CD8-positive, alpha-beta memory T cell (primary cell): ENCODE results near the gene CPZ. TPM values are rescaled to one million over a fixed set of nuclear protein-coding genes. Genes with fewer than 3 reads are reported as not detected.
"Not testable (repeated sequence)": the region's sequence is repeated elsewhere in the genome, so short reads cannot be mapped to it uniquely, and the experiment has no call there.

ENCODE experiments used
- CTCF ChIA-PET: fragments of 350-600 bp; sonication (Branson Sonifier 250); formaldehyde crosslinking; loops from one replicate; lab custom pipeline; 2021; ENCODE audit warnings: antibody characterized with exemption; lab: Charles Lee
- POLR2A ChIA-PET: fragments of 350-600 bp; sonication (Branson Sonifier 250); formaldehyde crosslinking; loops from one replicate; lab custom pipeline; 2021; ENCODE audit warnings: antibody characterized with exemption; lab: Charles Lee
- DNase-seq, 5 donors: peaks; one replicate each; pipeline versions ENCODE4 v3.0.0 to v3.0.0-alpha.2; 2020 to 2022; ENCODE audit warnings: mixed read lengths in 1 of 5
- H3K27ac ChIP-seq: one replicate; pipeline ENCODE4 v1.7.0; 2013; ENCODE audit warnings: low read depth, mild to moderate bottlenecking, low read length, moderate library complexity
- H3K27me3 ChIP-seq: 2 replicates; pipeline ENCODE4 v1.7.0; 2013; ENCODE audit warnings: low read length, mild to moderate bottlenecking; ENCODE audit not compliant: insufficient read depth, poor library complexity, severe bottlenecking
- H3K36me3 ChIP-seq: 2 replicates; pipeline ENCODE4 v1.7.0; 2013; ENCODE audit warnings: mild to moderate bottlenecking, low read length, moderate library complexity; ENCODE audit not compliant: insufficient read depth
- H3K4me1 ChIP-seq: 2 replicates; pipeline ENCODE4 v1.7.0; 2013; ENCODE audit warnings: mild to moderate bottlenecking, low read length, moderate library complexity; ENCODE audit not compliant: insufficient read depth
- H3K4me3 ChIP-seq: 2 replicates; pipeline ENCODE4 v1.7.0; 2013; ENCODE audit warnings: mild to moderate bottlenecking, low read length
- H3K9me3 ChIP-seq: 2 replicates; pipeline ENCODE4 v1.7.0; 2013; ENCODE audit warnings: mild to moderate bottlenecking, low read length
- H3K27ac Mint-ChIP-seq, 8 donors: one replicate each; pipeline ENCODE4 v1.8.0; 2020 to 2021; ENCODE audit warnings: mixed read lengths in 8 of 8, mild to moderate bottlenecking in 6 of 8, inconsistent platforms in 3 of 8, moderate library complexity in 3 of 8
- H3K27me3 Mint-ChIP-seq, 2 donors: one replicate each; pipeline ENCODE4 v1.8.0; 2020 to 2021; ENCODE audit warnings: mixed read lengths in 2 of 2, mild to moderate bottlenecking in 1 of 2, moderate library complexity in 1 of 2
- H3K36me3 Mint-ChIP-seq, 3 donors: one replicate each; pipeline ENCODE4 v1.8.0; 2020 to 2021; ENCODE audit warnings: mixed read lengths in 3 of 3, inconsistent platforms in 1 of 3, mild to moderate bottlenecking in 1 of 3
- H3K4me1 Mint-ChIP-seq, 3 donors: one replicate each; pipeline ENCODE4 v1.8.0; 2020 to 2021; ENCODE audit warnings: mixed read lengths in 3 of 3, inconsistent platforms in 1 of 3, mild to moderate bottlenecking in 1 of 3
- H3K4me3 Mint-ChIP-seq, 7 donors: one replicate each; pipeline ENCODE4 v1.8.0; 2020 to 2021; ENCODE audit warnings: mixed read lengths in 7 of 7, mild to moderate bottlenecking in 6 of 7, moderate library complexity in 4 of 7, inconsistent platforms in 2 of 7
- H3K9me3 Mint-ChIP-seq, 5 donors: one replicate each; pipeline ENCODE4 v1.8.0; 2020 to 2022; ENCODE audit warnings: mixed read lengths in 5 of 5, mild to moderate bottlenecking in 3 of 5, moderate library complexity in 2 of 5, inconsistent platforms in 1 of 5
- polyA plus RNA-seq: library from polyadenylated mRNA; unstranded; fragments of 300-500 nt; fragmentation: Illumina TruSeq; gene quantifications from one replicate; pipeline ENCODE4 v1.2.3, GENCODE V29; 2021
- total RNA-seq, 2 experiments: library from RNA; stranded (reverse); gene quantifications; one replicate each; pipeline ENCODE4 v1.2.3, GENCODE V29; 2021

The CPZ gene
- total and polyA plus RNA-seq, 3 experiments from 2014 or later, result not detected

GRCh38 chr4:8654139-8654538 is 61.6 kb downstream of the CPZ start:
- H3K36me3 ChIP-seq, CTCF ChIA-PET, POLR2A ChIA-PET: not testable (repeated sequence)

DNA sequence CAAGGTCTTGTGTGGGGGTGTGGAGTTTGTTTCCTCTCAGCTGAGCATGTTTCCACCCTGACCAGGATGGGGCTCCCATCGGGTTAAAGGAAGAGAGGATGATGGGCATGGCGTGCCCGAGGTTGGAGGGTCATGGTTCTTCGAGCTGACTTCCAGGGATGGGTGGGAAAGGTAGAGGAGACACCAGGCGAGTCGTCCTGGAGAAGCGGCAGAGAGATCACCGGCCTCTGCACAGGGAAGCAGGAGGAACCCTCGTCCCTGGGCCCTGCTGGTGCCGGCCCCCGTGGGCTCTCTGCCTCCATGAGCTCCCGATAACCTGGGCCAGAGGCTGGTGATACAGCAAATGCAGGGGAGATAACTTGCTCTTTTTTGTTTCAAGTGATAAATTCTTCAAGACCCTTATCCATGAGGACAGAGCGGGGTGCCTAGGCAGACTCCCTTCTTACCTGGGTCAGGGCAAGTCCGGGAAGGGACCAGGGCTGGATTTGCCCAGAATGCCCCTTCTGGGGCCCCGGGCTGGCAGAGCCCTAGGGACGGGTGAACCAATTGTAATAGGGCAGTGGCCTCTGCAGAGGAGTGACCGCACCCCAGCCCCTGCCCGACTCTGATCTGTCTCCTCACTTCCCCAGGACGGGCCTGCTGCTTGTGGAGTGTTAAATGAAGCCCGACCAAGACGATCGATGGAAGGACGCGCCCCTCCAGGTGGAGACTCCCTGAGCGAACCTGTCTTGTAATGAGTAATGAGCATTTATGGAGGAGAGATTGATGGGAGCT is 63.0 kb downstream of the CPZ start:
- H3K4me3 ChIP-seq, result no peak overlapping the region
- H3K9me3 ChIP-seq, result no peaks in the 10 kb centered on the region
- Mint-ChIP-seq H3K4me1 (no peaks in the 10 kb centered on the region), H3K27me3 (peaks cover 8 to 12% of the 10 kb centered on the region in 2 donors), H3K9me3 (peaks cover 0 to 5% (median 3%) of the 10 kb centered on the region in 5 donors), H3K4me3 (no peak overlapping the region), H3K36me3 (no peaks in the 10 kb centered on the region), H3K27ac (no peak overlapping the region)
- H3K36me3 ChIP-seq, result no peaks in the 10 kb centered on the region
- no peaks in the 10 kb centered on the region for H3K4me1 ChIP-seq
- no peaks in the 10 kb centered on the region for H3K27me3 ChIP-seq
- H3K27ac ChIP-seq, result no peak overlapping the region
- ChIA-PET CTCF (no interaction called here), POLR2A (no interaction called here)
- DNase-seq, result no peak

More at GRCh38 chr4:8654139-8654538, 61.6 kb downstream of the CPZ start:
- H3K36me3 Mint-ChIP-seq, H3K4me1 ChIP-seq, H3K27me3 ChIP-seq, H3K4me3 ChIP-seq, H3K27me3 Mint-ChIP-seq, H3K27ac ChIP-seq, H3K4me1 Mint-ChIP-seq, DNase-seq, H3K9me3 Mint-ChIP-seq, H3K27ac Mint-ChIP-seq, H3K4me3 Mint-ChIP-seq, H3K9me3 ChIP-seq: not testable (repeated sequence)

DNA sequence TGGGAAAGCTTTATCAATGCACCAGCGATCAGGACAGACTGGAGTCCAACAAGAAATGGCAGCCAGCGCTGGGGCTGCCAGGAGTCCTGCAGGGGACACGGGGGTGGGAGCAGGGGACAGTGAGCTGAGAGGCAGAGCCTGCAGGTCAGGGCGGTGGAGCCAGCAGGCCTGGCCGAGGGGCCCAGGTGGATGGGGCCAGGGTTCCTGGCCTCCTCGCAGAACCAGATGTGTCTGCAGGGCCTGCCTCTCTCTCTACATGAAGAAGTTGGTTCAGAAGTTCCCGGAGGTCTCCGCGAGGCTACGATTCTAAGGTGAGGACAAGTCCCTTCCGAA is 63.6 kb downstream of the CPZ start:
- no peak overlapping the region for H3K27ac Mint-ChIP-seq
- POLR2A ChIA-PET, result no interaction called here

GRCh38 chr4:8656711-8657380 is 64.3 kb downstream of the CPZ start:
- H3K9me3 Mint-ChIP-seq, result peaks cover 0 to 5% (median 3%) of the 10 kb centered on the region in 5 donors
- H3K27me3 Mint-ChIP-seq, result peaks cover 10 to 18% of the 10 kb centered on the region in 2 donors
- H3K9me3 ChIP-seq, result no peaks in the 10 kb centered on the region
- no peaks in the 10 kb centered on the region for H3K27me3 ChIP-seq
- H3K27ac Mint-ChIP-seq, result no peak overlapping the region
- H3K4me3 Mint-ChIP-seq, result no peak overlapping the region
- H3K4me1 ChIP-seq, result no peaks in the 10 kb centered on the region
- H3K36me3 ChIP-seq, result no peaks in the 10 kb centered on the region
- H3K4me3 ChIP-seq, result no peak overlapping the region
- no peak overlapping the region for H3K27ac ChIP-seq
- no peak for DNase-seq
- no peaks in the 10 kb centered on the region for H3K4me1 Mint-ChIP-seq
- H3K36me3 Mint-ChIP-seq, result no peaks in the 10 kb centered on the region
- CTCF ChIA-PET, result no interaction called here
- POLR2A ChIA-PET, result no interaction called here

More for the DNA sequence above, 63.6 kb downstream of the CPZ start:
- Histone ChIP-seq H3K9me3 (no peaks in the 10 kb centered on the region), H3K27me3 (no peaks in the 10 kb centered on the region), H3K36me3 (no peaks in the 10 kb centered on the region), H3K4me1 (no peaks in the 10 kb centered on the region), H3K4me3 (no peak overlapping the region), H3K27ac (no peak overlapping the region)
- Mint-ChIP-seq H3K9me3 (peaks cover 0 to 5% (median 3%) of the 10 kb centered on the region in 5 donors), H3K4me3 (no peak overlapping the region), H3K36me3 (no peaks in the 10 kb centered on the region), H3K27me3 (peaks cover 10 to 15% of the 10 kb centered on the region in 2 donors), H3K4me1 (no peaks in the 10 kb centered on the region)
- DNase-seq, result no peak
- CTCF ChIA-PET, result no interaction called here

DNA sequence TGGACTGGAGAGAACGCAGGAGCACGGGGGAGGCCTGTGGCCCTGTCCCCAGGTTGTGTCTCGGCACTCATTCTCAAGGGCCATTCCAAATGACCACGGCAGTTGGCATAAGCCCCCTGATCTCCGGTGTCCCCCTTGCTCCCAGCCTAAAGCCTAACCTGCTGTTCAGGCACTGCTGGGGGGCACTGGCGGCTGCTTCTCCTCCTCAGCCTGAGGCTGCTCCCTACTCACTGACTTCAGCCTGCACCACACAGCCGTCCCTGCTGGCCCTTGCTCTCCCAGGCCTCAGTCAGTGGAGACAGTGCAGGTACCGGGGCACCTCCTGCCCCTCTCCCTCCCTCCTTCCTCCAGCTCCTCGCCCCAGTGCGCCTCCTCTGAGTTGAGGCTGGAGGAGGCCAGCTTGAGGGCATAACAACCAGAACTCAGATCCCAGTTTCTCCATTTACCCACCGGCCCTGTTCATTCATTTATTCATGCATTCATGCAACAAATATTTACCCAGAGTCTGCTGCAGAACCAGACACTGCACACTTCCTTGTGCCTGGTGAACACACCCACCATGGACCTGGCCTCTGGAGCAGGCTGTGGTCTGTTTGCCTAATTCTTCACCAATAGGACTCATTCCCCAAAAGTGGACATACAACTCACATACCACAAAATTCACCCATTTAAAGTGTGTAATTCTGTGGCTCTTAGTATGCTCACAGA is 65.0 kb downstream of the CPZ start:
- DNase-seq, result no peak
- ChIA-PET POLR2A (no interaction called here), CTCF (no interaction called here)
- no peaks in the 10 kb centered on the region for H3K36me3 Mint-ChIP-seq
- Histone ChIP-seq H3K27ac (no peak overlapping the region), H3K4me3 (no peak overlapping the region), H3K9me3 (no peaks in the 10 kb centered on the region), H3K27me3 (no peaks in the 10 kb centered on the region), H3K4me1 (no peaks in the 10 kb centered on the region), H3K36me3 (no peaks in the 10 kb centered on the region)
- H3K9me3 Mint-ChIP-seq, result peaks cover 0 to 5% (median 3%) of the 10 kb centered on the region in 5 donors
- no peaks in the 10 kb centered on the region for H3K4me1 Mint-ChIP-seq
- peaks cover 10 to 21% of the 10 kb centered on the region in 2 donors for H3K27me3 Mint-ChIP-seq
- H3K4me3 Mint-ChIP-seq, result no peak overlapping the region
- H3K27ac Mint-ChIP-seq, result no peak overlapping the region

GRCh38 chr4:8662776-8663175 is 70.2 kb downstream of the CPZ start:
- CTCF ChIA-PET, result no interaction called here
- no peak for DNase-seq
- Histone ChIP-seq H3K9me3 (no peaks in the 10 kb centered on the region), H3K27ac (no peak overlapping the region), H3K4me3 (no peak overlapping the region), H3K36me3 (no peaks in the 10 kb centered on the region), H3K4me1 (no peaks in the 10 kb centered on the region), H3K27me3 (no peaks in the 10 kb centered on the region)
- Mint-ChIP-seq H3K9me3 (peaks cover 0 to 4% (median 0%) of the 10 kb centered on the region in 5 donors), H3K4me3 (no peak overlapping the region), H3K27ac (no peak overlapping the region), H3K4me1 (no peaks in the 10 kb centered on the region), H3K36me3 (no peaks in the 10 kb centered on the region), H3K27me3 (peaks cover 16 to 24% of the 10 kb centered on the region in 2 donors)
- POLR2A ChIA-PET, result no interaction called here

DNA sequence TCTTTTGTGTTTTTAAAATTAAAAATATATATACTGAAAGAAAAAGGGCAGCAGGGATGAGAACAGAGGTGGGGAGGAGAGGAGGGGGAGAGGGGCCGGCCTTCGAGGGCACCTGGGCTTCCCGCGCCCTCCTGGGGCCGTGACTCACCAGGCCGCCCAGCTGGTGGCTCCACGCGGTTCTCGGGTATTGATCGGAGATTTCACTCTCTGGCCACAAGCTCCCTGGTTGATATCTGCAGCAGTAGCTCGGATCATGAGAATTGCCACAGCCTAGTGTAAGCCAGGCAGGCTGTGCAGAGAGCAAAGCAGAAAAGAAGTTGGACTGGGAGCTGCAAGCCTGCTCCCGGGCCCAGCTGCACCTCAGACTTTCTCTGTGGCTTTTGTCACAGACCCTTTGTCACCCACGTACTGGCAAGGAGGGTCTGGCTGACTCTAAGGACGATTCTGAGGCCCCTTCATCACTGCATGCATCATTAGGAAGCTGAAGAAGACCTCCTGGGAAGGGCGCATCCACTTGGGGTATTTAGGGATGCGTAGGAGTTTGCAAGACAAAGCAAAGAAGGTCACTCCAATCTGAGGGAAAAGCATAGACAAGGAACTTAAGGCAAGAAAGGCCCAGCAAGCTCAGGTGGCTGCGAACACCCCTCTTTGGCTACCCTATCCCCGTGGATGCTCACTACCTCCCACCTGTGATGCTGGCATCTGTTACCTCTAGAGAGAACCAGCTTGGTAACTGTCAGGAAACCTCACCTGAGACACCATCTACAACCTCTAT is 71.7 kb downstream of the CPZ start:
- no peaks in the 10 kb centered on the region for H3K36me3 ChIP-seq
- no peaks in the 10 kb centered on the region for H3K4me1 Mint-ChIP-seq
- H3K27ac ChIP-seq, result no peak overlapping the region
- peaks cover 15 to 17% of the 10 kb centered on the region in 2 donors for H3K27me3 Mint-ChIP-seq
- H3K36me3 Mint-ChIP-seq, result no peaks in the 10 kb centered on the region
- no peak overlapping the region for H3K27ac Mint-ChIP-seq
- no peaks in the 10 kb centered on the region for H3K9me3 ChIP-seq
- H3K9me3 Mint-ChIP-seq, result peaks cover 0 to 2% (median 0%) of the 10 kb centered on the region in 5 donors
- H3K4me3 Mint-ChIP-seq, result no peak overlapping the region
- no peaks in the 10 kb centered on the region for H3K4me1 ChIP-seq
- POLR2A ChIA-PET, result no interaction called here
- no peak for DNase-seq
- H3K4me3 ChIP-seq, result no peak overlapping the region
- H3K27me3 ChIP-seq, result no peaks in the 10 kb centered on the region
- CTCF ChIA-PET, result no interaction called here
